GM10847 (cell line): ENCODE results near the gene SLC4A2.

Source experiments
- POLR2A ChIP-seq: IDR thresholded peaks from 2 replicates; pipeline ENCODE4 v1.6.1; 2011; ENCODE audit not compliant: insufficient read length; ENCODE audit errors: extremely low read depth

SLC4A2 gene

GRCh38 chr7:151118108-151119054 lies 59.0 kb downstream of the SLC4A2 start:
- TF ChIP-seq POLR2A, result no peak

GRCh38 chr7:151119055-151119415 lies 59.6 kb downstream of the SLC4A2 start:
- TF ChIP-seq POLR2A, result no peak

GRCh38 chr7:151119902-151120301 lies 60.5 kb downstream of the SLC4A2 start:
- TF ChIP-seq POLR2A, result no peak

GRCh38 chr7:151120896-151121295 lies 61.5 kb downstream of the SLC4A2 start:
- TF ChIP-seq POLR2A, result no peak

- no peak for TF ChIP-seq POLR2A
These were observed 62.2 kb downstream of the SLC4A2 start for GRCh38 chr7:151121380-151122170.

GRCh38 chr7:151122276-151122675 lies 62.9 kb downstream of the SLC4A2 start:
- TF ChIP-seq POLR2A, result no peak

GRCh38 chr7:151122796-151123157 lies 63.4 kb downstream of the SLC4A2 start:
- no peak for TF ChIP-seq POLR2A

GRCh38 chr7:151123158-151123821 lies 63.9 kb downstream of the SLC4A2 start:
- no peak for TF ChIP-seq POLR2A

GRCh38 chr7:151123822-151124464 lies 64.6 kb downstream of the SLC4A2 start:
- no peak for TF ChIP-seq POLR2A

GRCh38 chr7:151124481-151124880 lies 65.1 kb downstream of the SLC4A2 start:
- no peak for TF ChIP-seq POLR2A

- no peak for TF ChIP-seq POLR2A
These were observed 65.6 kb downstream of the SLC4A2 start for GRCh38 chr7:151124899-151125399.

- no peak for TF ChIP-seq POLR2A
These were observed 66.1 kb downstream of the SLC4A2 start for GRCh38 chr7:151125470-151125845.

GRCh38 chr7:151125846-151126481 lies 66.6 kb downstream of the SLC4A2 start:
- no peak for TF ChIP-seq POLR2A
